ENCODE results near the gene ADAMTS5.

ADAMTS5 gene

DNA sequence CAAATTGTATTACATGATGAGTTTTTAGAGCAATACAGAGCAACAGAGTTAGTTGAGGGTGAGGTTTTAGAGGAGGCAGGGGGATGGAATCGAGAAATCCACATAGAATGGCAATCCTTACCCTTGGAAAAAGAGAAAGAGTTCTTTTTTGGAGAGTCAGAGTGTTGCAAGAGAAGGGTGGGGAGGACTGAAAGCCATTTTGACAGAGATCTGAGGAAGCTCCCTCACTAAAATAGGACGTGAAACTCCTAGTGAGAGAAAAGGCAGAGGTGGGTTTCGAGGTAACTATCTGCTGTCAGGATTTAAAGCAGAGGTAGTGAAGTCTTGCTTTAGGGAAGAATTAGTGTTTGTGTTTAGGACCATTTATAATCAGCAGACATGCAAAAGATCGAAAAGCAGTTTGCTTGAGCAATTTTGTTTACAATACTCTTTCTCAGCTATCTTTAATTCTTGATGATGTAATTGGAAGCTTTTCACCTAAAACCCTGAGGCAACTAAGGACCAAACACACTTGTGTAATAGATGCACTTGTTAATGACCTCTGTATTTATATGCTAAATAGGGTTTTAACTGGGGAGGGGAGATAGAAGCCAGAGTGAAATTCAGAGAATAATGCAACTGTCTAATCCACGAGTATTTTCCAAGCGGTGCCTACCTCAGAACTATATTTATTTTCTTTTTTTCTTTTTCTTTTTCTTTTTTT, 20.0 kb downstream of the ADAMTS5 start:
- DNase-seq: no peak

- no peak for DNase-seq
Observed at GRCh38 chr21:26945916-26946675, 20.8 kb downstream of the ADAMTS5 start.

DNA sequence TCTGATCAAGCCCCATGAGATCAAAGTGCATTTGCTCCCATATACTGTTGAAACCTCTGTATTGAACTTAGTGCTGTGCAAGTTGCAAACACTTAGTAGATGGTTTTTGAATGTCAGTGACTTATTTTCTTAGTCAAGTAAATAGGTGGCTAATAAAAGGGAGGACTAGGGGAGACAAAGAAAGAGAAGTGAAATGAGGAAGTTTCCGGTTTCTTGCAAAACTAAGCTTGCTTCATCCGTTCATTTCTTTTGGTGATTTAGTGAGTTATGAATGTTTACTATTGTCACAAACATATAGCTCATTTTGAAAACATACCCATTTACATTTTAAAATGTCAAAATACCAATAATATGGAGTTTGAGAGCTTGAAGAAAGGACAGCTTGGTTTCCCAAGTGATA, 23.0 kb downstream of the ADAMTS5 start:
- no peak for DNase-seq

GRCh38 chr21:26941421-26941820, 25.5 kb downstream of the ADAMTS5 start:
- DNase-seq: no peak

DNA sequence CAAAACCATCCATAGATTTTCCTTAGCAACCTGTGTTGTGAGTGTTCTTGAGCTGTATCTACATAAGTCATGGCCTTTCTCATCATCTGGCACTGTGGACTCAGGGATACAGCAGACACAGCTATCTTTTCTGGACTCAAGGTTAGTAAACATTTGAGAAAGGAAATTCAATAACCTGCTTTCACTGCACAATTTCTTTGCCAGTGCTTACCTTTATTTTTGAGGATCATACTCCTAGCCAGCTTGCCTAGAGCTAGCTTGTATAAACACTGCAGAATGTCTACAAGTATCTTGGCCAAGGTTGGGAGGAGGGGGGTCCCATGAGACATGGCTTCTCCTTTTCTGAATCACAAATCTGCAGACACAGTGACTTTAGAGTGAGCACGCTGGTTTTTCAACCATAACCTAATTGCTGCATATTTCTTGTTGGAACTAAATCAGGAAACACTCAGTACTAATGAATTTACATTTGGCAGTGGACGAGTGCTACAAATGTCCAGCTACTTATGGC, 27.2 kb downstream of the ADAMTS5 start:
- no peak for DNase-seq

- DNase-seq: no peak
Observed at GRCh38 chr21:26936641-26937040, 30.2 kb downstream of the ADAMTS5 start.

DNA sequence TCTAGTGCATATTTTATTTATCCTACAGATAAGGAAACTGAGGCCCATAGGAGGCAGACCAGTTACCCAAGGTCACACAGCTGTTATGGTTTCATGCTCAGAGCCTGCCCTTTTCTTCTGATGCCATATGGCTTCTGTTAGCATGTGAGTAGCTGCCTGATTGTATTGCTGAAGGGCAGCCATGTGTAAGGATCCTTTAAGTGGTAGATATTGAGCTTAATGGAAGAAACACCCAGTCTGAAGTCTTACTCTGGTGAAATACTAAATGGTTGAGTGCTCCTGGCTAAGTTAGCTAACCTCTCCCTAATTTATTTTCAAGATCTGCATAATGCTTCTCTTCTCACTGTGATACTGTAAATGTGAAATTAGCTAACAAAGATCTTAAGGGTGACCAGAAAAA, 30.9 kb downstream of the ADAMTS5 start:
- no peak for DNase-seq

- DNase-seq: no peak
Observed at GRCh38 chr21:26934383-26934782, 32.5 kb downstream of the ADAMTS5 start.

- DNase-seq: no peak
Observed at GRCh38 chr21:26933448-26933847, 33.4 kb downstream of the ADAMTS5 start.

GRCh38 chr21:26925636-26926035, 41.3 kb downstream of the ADAMTS5 start:
- DNase-seq: no peak

- no peak for DNase-seq
Observed at GRCh38 chr21:26925122-26925521, 41.8 kb downstream of the ADAMTS5 start.

GRCh38 chr21:26923986-26924385, 42.9 kb downstream of the ADAMTS5 start:
- no peak for DNase-seq

DNA sequence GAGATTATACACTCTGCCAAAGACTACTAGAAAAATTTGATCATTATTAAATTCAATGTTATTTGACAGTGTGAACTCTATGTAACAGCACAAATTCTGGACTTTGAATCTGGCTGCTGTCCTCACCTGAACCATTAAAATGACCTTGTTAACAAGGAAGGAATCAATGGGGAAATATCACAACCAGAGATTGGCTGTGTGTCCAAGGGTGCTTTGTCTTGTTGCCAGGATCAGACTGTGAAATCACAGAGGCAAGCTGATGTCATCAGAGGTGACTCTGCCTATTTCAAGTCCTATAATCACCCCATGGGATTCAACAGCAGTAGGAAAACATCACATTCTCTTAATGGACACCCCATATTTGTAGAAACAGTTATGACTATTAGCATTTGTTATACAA, 46.8 kb downstream of the ADAMTS5 start:
- no peak for DNase-seq

DNA sequence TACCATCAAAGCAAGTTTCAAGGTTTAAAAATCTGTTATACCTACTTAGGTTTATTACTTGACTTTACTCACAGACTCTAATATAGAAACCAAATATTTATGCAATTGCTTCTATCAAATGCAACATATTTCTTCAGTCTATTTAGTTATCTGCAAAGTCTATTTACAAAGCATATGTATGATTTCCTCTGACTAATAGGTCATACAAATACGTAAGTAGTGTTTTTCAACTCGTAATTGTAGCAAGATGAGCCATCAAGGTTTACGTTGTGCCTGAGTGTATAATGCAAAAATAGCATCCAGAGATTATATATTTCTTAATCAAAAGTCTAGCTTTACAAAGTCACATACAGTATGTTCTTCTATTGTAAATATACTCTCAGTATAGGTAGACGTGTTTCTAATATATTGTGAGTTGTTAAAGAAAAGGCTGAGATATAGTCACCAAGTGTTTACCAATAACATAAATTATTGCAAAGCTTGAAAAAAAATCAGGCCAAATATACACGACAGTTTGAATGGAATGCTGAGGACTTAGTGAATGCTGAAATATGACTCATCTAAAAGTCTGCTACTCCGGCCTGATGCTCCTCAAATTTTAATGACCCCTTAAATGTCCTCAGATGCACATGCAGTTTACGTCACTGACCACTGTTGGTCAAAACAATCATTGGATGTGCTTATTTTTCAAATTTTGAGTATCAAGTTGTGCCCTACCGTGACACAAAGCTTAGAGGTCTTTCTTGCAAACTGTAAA, 48.4 kb downstream of the ADAMTS5 start:
- DNase-seq: no peak

- DNase-seq: no peak
Observed at GRCh38 chr21:26916799-26917198, 50.1 kb downstream of the ADAMTS5 start.

DNA sequence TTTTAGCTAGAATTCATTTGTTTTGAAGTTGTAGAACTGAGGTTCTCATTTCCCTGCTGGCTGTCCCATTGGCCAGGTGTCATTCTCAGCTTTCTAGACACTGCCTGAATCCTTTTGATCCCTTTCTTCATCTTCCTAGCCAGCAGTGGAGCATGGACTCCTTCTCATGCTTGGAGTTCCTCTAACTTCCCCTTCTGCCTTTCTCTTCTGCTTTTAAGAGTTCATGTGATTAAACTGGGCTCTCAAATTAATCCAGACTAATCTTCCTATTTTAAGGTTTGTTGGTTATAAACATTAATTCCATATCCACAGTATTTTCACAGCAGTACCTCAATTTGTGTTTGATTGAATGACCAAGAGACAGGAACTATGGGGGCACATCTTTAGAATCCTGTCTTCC, 52.3 kb downstream of the ADAMTS5 start:
- DNase-seq: no peak

- no peak for DNase-seq
Observed at GRCh38 chr21:26912466-26912865, 54.4 kb downstream of the ADAMTS5 start.

GRCh38 chr21:26909972-26910371, 56.9 kb downstream of the ADAMTS5 start:
- no peak for DNase-seq

DNA sequence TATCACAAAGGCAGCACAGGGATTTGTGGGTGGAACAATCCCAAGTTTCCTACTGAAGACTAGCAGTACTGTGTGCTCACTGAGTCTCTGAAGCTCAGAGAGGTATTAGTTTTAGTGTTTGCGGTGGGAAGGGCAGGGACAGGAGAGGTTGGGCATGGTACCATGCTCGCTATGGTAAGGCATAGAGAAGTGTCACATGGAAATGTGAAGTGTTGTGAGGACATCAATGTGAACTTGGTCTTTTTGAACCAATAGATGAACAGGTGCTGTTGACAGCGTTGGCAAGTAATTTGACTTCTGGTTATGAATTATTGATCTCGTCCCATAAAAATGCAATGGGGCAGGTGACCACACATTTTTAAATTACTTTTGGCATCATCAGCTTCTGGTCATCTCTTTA, 65.9 kb downstream of the ADAMTS5 start:
- DNase-seq: no peak

- DNase-seq: no peak
Observed at GRCh38 chr21:26892151-26892550, 74.7 kb downstream of the ADAMTS5 start.

DNA sequence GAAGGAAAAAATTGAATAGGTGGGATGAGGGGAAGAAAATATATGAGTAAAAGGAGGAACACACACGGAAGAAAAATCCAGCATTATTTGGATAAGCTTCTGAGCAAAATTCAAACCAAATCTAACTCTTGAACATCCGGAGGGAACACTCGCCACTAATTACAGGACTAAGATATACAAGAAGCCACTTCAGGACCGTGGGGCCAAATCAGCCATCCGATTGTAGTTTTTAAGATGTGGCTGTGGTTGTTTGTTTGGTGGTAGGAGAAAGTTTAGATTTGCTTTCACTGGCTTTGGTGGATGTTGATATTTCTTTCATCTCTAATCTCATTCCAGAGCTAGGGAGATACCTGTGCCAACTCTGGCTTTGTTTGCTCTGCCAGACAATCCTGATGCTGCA, 78.0 kb downstream of the ADAMTS5 start:
- DNase-seq: no peak

DNA sequence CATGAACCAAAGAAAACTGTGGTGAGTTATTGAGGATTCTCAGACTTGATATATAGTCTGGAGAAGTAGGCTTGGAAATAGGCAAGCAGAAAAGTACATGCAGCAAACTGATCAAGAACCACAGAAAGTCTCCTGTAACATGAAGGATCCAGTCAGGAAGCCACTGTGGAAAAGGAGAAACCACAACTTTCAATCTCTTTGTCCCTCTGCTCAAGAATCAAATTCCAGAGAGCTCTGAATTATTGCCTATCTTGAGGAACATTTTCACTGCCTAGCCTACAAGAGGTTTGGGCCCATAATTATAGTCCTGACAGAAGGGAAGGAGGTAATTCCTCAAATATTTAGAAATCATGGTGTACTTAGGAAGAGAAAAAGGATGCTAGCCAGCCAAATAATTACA, 78.6 kb downstream of the ADAMTS5 start:
- no peak for DNase-seq

DNA sequence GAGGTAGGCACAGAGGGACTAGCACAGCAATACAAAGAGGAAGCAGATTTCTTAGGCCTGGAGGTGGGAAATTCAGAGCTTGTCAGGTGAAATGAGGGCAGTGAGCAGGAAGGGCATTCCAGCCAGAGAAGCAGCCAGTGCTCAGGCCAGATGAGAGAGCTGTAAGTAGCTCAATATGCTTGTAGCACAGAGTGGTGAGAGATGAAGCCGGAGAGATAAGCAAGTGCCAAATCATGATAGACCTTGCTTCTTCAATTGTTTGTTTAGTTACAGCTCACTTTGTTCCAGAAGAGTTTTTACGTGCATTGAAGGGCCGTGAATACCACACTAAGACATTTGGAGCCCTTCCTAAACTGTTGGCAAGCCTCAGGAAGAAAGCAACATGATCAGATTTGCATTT, 79.6 kb downstream of the ADAMTS5 start:
- DNase-seq: no peak

DNA sequence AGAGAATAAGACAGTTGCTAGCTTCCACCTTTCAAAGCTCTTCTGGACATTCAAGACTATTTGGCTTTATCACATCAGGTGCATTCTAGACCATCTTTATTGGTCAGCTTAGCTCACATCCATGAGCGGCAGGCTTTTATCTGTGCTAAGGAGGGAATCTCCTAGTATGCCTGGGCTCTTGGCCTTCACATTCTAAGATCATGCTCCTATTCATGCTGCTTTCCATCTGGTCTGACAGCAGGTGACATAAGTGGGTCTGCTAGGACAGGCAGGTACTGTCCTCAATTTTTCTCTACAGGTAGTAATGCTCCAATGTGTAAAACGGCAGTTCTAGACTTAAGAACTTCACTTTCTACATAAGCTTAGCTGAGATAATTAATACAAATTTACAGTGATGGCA, 82.5 kb downstream of the ADAMTS5 start:
- DNase-seq: no peak

All from NCI-H1417 treated with DMSO at 0.1 percent for 48 hours (cell line).